ENCODE results near the gene DMBT1.
"Not testable (repeated sequence)": the region's sequence is repeated elsewhere in the genome, so short reads cannot be mapped to it uniquely, and the experiment has no call there.

Gene DMBT1

GRCh38 chr10:122587098-122587760 lies 26.7 kb downstream of the DMBT1 start:
- no peak for DNase-seq (ENCODE audit: low spot score)

GRCh38 chr10:122588381-122588780 lies 27.8 kb downstream of the DMBT1 start:
- no peak for DNase-seq (ENCODE audit: low spot score)

- DNase-seq (ENCODE audit: low spot score) = no peak
These were observed 29.6 kb downstream of the DMBT1 start for GRCh38 chr10:122590153-122590552.

- DNase-seq (ENCODE audit: low spot score) = no peak
These were observed 31.2 kb downstream of the DMBT1 start for GRCh38 chr10:122591736-122592135.

GRCh38 chr10:122592161-122592560 lies 31.6 kb downstream of the DMBT1 start:
- DNase-seq (ENCODE audit: low spot score) = no peak

GRCh38 chr10:122617476-122618270 lies 57.1 kb downstream of the DMBT1 start:
- DNase-seq (ENCODE audit: low spot score) = no peak

- DNase-seq (ENCODE audit: low spot score) = no peak
These were observed 58.1 kb downstream of the DMBT1 start for GRCh38 chr10:122618461-122619165.

- not testable (repeated sequence) for DNase-seq (ENCODE audit: low spot score)
These were observed 60.4 kb downstream of the DMBT1 start for GRCh38 chr10:122620961-122621360.

GRCh38 chr10:122624546-122624945 lies 64.0 kb downstream of the DMBT1 start:
- DNase-seq (ENCODE audit: low spot score) = no peak

- no peak for DNase-seq (ENCODE audit: low spot score)
These were observed 70.0 kb downstream of the DMBT1 start for GRCh38 chr10:122630526-122630925.

- no peak for DNase-seq (ENCODE audit: low spot score)
These were observed 71.5 kb downstream of the DMBT1 start for GRCh38 chr10:122632031-122632430.

- no peak for DNase-seq (ENCODE audit: low spot score)
These were observed 72.0 kb downstream of the DMBT1 start for GRCh38 chr10:122632576-122632975.

GRCh38 chr10:122636953-122637352 lies 76.4 kb downstream of the DMBT1 start:
- no peak for DNase-seq (ENCODE audit: low spot score)

GRCh38 chr10:122637376-122637775 lies 76.8 kb downstream of the DMBT1 start:
- DNase-seq (ENCODE audit: low spot score) = no peak

- no peak for DNase-seq (ENCODE audit: low spot score)
These were observed 77.6 kb downstream of the DMBT1 start for GRCh38 chr10:122638106-122638505.

- no peak for DNase-seq (ENCODE audit: low spot score)
These were observed 79.2 kb downstream of the DMBT1 start for GRCh38 chr10:122639801-122640200.

GRCh38 chr10:122640921-122641320 lies 80.4 kb downstream of the DMBT1 start:
- no peak for DNase-seq (ENCODE audit: low spot score)

- no peak for DNase-seq (ENCODE audit: low spot score)
These were observed 82.4 kb downstream of the DMBT1 start for GRCh38 chr10:122642726-122643605.

GRCh38 chr10:122643931-122644534 lies 83.5 kb downstream of the DMBT1 start:
- no peak for DNase-seq (ENCODE audit: low spot score)

- no peak for DNase-seq (ENCODE audit: low spot score)
These were observed 86.2 kb downstream of the DMBT1 start for GRCh38 chr10:122646511-122647382.
